ENCODE results near the gene WNT9A.
"Not testable (repeated sequence)": the region's sequence is repeated elsewhere in the genome, so short reads cannot be mapped to it uniquely, and the experiment has no call there.

Gene WNT9A, protein sequence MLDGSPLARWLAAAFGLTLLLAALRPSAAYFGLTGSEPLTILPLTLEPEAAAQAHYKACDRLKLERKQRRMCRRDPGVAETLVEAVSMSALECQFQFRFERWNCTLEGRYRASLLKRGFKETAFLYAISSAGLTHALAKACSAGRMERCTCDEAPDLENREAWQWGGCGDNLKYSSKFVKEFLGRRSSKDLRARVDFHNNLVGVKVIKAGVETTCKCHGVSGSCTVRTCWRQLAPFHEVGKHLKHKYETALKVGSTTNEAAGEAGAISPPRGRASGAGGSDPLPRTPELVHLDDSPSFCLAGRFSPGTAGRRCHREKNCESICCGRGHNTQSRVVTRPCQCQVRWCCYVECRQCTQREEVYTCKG

DNA sequence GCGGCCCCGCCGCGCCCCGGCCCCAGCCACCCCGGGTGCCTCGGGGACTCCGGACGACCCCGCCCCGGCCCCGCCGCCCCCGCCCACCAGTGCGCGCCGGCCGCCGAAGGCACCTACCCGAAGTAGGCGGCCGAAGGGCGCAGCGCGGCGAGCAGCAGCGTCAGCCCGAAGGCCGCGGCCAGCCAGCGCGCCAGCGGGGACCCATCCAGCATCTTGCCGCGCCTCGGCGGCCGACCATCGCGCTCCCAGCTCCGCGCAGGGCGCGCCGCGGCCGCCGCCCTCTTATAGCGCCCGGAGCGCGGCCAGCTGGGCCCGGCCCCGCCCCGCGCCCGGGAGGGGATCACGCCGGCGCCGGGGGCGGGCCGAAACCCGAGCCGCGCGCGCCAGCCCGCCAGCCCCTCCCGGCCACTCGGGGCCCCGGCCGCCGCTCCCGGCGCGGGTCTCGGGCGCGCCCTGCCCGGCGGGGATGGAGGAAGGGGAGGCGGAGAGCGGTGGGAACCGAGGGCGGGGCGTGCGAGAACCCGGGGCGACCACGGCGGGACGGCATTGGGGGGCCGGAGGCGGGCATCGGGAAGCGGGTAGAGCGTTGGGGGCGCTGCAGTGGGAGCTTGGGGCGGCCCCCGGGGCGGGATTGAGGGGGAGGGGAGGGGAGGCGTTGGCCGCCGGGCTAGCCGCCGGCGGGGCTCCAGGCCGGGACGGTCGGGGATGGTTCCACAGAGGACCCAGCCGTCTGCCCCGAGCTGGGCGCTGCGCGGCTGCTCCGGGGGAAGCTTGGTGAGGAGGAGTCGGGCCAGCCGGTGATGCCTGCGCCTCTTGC is at the start of gene WNT9A:
TSS of gene WNT9A (minus strand) at position 257 of the 817 bp plus-strand sequence. CDS start at position 212, 45 bp downstream.
- CTCF ChIA-PET, result interaction anchor here (0.7 to 1.2 kb wide), 6 partner anchors 183 to 467 kb away, joined by 3 to 5 read pairs (median 4); no protein-coding TSS in a partner anchor
- Mint-ChIP-seq H3K27ac (no peak within 1 kb of the TSS), H3K4me3 (peak within 1 kb of the TSS; percentile 66), H3K36me3 (no peaks in the 10 kb centered on the region), H3K9me3 (no peaks in the 10 kb centered on the region), H3K27me3 (peaks cover 81% of the 10 kb centered on the region), H3K4me1 (peaks cover 15% of the 10 kb centered on the region)
- peak; percentile 41 for DNase-seq

GRCh38 chr1:227996187-227996950 is 48.6 kb upstream of the WNT9A start:
- CTCF ChIA-PET, result no interaction called here
- peaks cover 47% of the 10 kb centered on the region for H3K27me3 Mint-ChIP-seq

DNA sequence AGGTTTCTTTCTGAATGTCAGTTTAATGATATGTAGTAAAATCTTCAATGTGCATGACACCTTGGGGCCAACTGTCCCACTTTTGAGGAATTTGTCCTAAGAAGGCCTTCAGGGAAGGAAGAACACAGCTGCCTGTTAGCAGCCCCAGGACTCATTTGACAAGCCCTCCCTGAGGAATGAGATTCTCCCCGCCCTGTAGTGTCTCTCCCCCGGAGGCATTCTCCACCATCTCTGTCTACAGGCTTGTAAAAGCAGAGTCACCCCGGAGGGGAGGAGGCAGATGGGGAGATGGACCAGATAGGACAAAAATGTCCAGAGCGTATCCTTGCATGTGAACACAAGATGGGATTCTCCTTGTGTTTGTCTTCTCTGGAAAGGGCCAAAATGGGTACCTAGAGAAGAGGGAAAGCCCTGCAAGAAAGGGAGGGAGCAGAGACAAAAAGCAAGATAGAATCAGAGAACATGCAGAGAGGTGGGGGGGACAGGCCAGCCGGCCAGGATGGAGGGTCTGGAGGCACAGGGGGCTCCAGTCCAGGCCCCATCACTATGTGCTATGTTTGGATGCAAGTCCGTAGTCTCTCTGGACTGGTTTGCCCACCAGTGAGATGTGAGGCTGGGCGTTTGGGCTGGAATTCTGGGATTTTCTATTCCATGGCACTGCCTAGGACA is 47.0 kb upstream of the WNT9A start:
- no peaks in the 10 kb centered on the region for H3K36me3 Mint-ChIP-seq
- H3K9me3 Mint-ChIP-seq, result peaks cover 18% of the 10 kb centered on the region
- peaks cover 39% of the 10 kb centered on the region for H3K27me3 Mint-ChIP-seq
- H3K27ac Mint-ChIP-seq, result no peak overlapping the region
- CTCF ChIA-PET, result no interaction called here
- DNase-seq, result peak; percentile 10
- no peaks in the 10 kb centered on the region for H3K4me1 Mint-ChIP-seq
- no peak overlapping the region for H3K4me3 Mint-ChIP-seq

More at GRCh38 chr1:227996187-227996950, 48.6 kb upstream of the WNT9A start:
- Mint-ChIP-seq H3K4me3 (no peak overlapping the region), H3K27ac (no peak overlapping the region), H3K9me3 (peaks cover 18% of the 10 kb centered on the region), H3K4me1 (no peaks in the 10 kb centered on the region), H3K36me3 (no peaks in the 10 kb centered on the region)
- peak; percentile 14 for DNase-seq

DNA sequence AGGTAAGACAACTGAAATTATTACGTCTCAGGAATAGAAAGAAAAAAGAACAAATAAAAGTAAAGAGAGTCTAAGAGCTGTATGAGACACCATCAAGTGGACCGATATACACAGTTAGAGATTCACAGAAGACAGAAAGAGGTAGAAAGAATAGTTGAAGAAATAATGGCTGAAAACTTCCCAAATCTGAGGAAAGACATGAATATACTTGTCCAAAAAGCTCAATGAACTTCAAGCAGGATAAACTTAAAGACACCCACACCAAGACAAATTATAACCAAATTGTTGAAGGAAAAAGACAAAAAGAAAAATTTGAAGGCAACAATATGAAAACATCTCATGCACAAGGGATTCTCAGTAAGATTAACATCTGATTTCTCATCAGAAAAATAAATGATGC is 39.4 kb upstream of the WNT9A start:
- CTCF ChIA-PET, result no interaction called here
- DNase-seq, result no peak
- no peaks in the 10 kb centered on the region for H3K4me1 Mint-ChIP-seq

GRCh38 chr1:227975583-227976283 is 28.0 kb upstream of the WNT9A start:
- H3K4me1 Mint-ChIP-seq, H3K4me3 Mint-ChIP-seq, H3K9me3 Mint-ChIP-seq, DNase-seq, H3K36me3 Mint-ChIP-seq, CTCF ChIA-PET, H3K27ac Mint-ChIP-seq, H3K27me3 Mint-ChIP-seq: not testable (repeated sequence)

More for the DNA sequence above, 39.4 kb upstream of the WNT9A start:
- Mint-ChIP-seq H3K4me3 (no peak overlapping the region), H3K36me3 (no peaks in the 10 kb centered on the region), H3K9me3 (no peaks in the 10 kb centered on the region), H3K27ac (no peak overlapping the region), H3K27me3 (peaks cover 20% of the 10 kb centered on the region)

DNA sequence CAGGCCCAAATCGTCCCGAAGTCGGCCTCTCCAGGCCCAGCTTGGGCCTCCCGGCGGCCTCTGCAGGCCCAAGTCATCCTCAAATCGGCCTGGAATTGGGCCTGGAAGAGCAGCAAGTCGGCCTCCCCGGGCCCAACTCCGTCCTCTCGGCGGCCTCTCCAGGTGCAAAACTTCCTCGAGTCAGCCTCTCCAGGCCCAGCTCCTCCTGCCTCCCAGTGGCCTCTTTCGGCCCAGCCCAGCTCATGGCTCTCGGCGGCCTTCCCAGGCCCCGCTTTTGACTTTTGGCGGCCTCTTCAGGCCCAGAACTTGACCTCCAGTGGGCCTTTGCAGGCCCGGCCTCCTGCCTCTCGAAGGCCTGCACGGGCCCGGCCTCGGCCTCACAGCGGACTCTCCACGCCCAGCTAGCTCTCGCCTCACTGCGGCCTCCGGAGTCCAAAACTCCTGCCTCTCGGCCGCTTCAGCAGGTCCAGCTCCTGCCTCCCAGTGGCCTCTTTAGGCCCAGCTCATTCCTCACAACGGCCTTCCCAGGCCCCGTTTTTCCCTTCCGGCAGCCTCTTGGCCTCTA is 26.1 kb upstream of the WNT9A start:
- CTCF ChIA-PET, H3K9me3 Mint-ChIP-seq, DNase-seq, H3K27me3 Mint-ChIP-seq, H3K36me3 Mint-ChIP-seq, H3K4me3 Mint-ChIP-seq, H3K27ac Mint-ChIP-seq, H3K4me1 Mint-ChIP-seq: not testable (repeated sequence)

DNA sequence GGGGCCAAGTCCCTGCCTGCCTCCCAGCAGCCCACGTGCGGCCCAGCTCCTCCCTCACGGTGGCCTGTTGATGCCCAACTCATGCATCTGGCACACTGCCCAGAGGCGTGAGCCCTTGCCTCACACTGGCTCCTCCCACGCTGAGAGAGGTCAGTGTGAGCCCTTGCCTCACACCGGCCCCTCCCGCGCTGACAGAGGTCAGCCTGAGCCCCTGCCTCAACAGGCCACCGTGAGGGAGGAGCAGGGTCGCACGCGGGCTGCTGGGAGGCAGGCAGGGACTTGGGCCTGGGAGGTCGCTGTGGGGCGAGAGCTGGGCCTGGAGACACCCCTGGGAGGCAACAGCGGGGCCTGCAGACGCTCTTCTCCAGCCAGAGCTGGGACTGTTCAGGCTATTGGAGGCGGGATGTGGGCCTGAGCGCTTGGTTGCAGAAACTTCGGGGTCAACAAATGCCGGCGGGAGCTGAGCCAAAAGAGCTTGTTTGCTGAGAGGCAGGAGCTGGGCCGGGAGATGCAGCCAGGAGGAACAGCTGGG is 25.2 kb upstream of the WNT9A start:
- H3K4me1 Mint-ChIP-seq, CTCF ChIA-PET, H3K27ac Mint-ChIP-seq, H3K4me3 Mint-ChIP-seq, H3K9me3 Mint-ChIP-seq, DNase-seq, H3K36me3 Mint-ChIP-seq, H3K27me3 Mint-ChIP-seq: not testable (repeated sequence)

DNA sequence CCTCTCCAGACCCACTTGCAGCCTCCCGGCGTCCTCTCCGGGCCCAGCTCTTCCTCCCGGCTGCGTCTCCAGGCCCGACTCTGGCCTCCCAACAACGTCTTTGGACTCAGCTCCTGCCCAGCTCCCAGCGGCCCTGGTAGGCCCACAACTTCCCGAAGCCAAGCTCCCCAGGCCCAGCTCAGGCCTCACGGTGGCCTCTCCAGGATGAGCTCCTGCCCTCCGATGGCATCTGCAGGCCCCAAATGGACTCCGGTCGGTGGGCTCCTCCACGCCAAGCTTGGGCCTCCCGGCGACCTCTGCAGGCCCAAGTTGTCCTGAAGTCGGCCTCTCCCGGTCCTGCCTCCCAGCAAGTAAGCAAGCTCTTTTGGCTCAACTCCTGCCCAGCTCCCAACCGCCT is 24.5 kb upstream of the WNT9A start:
- CTCF ChIA-PET, H3K9me3 Mint-ChIP-seq, DNase-seq, H3K4me1 Mint-ChIP-seq, H3K27me3 Mint-ChIP-seq, H3K36me3 Mint-ChIP-seq, H3K4me3 Mint-ChIP-seq, H3K27ac Mint-ChIP-seq: not testable (repeated sequence)

- H3K4me3 Mint-ChIP-seq, H3K4me1 Mint-ChIP-seq, DNase-seq, H3K27ac Mint-ChIP-seq, H3K9me3 Mint-ChIP-seq, H3K36me3 Mint-ChIP-seq, H3K27me3 Mint-ChIP-seq, CTCF ChIA-PET: not testable (repeated sequence)
These were observed 24.0 kb upstream of the WNT9A start for GRCh38 chr1:227971643-227972282.

GRCh38 chr1:227971216-227971615 is 23.5 kb upstream of the WNT9A start:
- CTCF ChIA-PET, H3K4me3 Mint-ChIP-seq, H3K27ac Mint-ChIP-seq, H3K36me3 Mint-ChIP-seq, H3K9me3 Mint-ChIP-seq, DNase-seq, H3K4me1 Mint-ChIP-seq, H3K27me3 Mint-ChIP-seq: not testable (repeated sequence)

GRCh38 chr1:227970076-227970995 is 22.6 kb upstream of the WNT9A start:
- H3K4me1 Mint-ChIP-seq, H3K4me3 Mint-ChIP-seq, CTCF ChIA-PET, H3K9me3 Mint-ChIP-seq, H3K27me3 Mint-ChIP-seq, DNase-seq, H3K36me3 Mint-ChIP-seq: not testable (repeated sequence)
- peak overlapping the region; percentile 51 for H3K27ac Mint-ChIP-seq

DNA sequence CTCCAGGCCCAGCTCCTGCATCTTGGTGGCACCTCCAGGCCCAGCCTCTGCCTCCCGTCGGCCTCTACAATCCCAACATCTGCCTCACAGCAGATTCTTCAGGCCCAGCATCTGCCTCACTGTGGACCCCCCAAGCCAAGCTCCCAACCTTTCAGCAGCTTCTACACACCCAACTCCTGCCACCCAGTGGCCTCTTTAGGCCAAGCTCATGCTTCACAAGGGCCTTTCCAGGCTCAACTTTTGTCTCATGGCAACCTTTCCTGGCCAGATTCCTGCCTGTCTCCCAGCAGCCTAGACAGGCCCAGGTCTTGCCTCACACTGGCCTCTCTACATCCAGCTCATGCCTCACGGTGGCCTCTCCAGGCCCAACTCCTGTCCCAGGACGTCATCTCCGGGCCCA is 20.1 kb upstream of the WNT9A start:
- H3K27me3 Mint-ChIP-seq, DNase-seq, H3K27ac Mint-ChIP-seq, H3K4me3 Mint-ChIP-seq, H3K36me3 Mint-ChIP-seq, H3K9me3 Mint-ChIP-seq, H3K4me1 Mint-ChIP-seq: not testable (repeated sequence)
- CTCF ChIA-PET, result interaction anchor here (0.7 kb wide), 1 partner anchor 236 kb away, joined by 3 read pairs; no protein-coding TSS in a partner anchor

Data from activated naive CD4-positive, alpha-beta T cell treated with anti-CD3 and anti-CD28 coated beads, Interleukin-2, amount 10 ng/mL, durations not matched to agents 7 days and 5 days (primary cell).